Thoracic aorta (tissue), 2 donors: ENCODE measurements around the gene ENDOD1. TPM values are rescaled to one million over a fixed set of nuclear protein-coding genes. Genes with fewer than 3 reads are reported as not detected.
"Not testable (repeated sequence)": the region's sequence is repeated elsewhere in the genome, so short reads cannot be mapped to it uniquely, and the experiment has no call there.

Source experiments
- ATAC-seq: fragments of 150-250 bp; one replicate; pipeline ENCODE4 v1.8.0; 2017; ENCODE audit warnings: low read depth; ENCODE audit not compliant: insufficient number of reproducible peaks, low FRiP score
- DNase-seq: peaks from one replicate; pipeline ENCODE4 v3.0.0-alpha.2; 2020; ENCODE audit warnings: low spot score
- H3K27ac ChIP-seq, 2 donors: fragments of 200-600 bp; sonication (generic); 1 replicate in 1 of 2; 2 replicates in 1 of 2; pipeline ENCODE4 v1.5.1; 2016; ENCODE audit warnings: mild to moderate bottlenecking in 2 of 2, moderate library complexity in 2 of 2
- H3K27me3 ChIP-seq: fragments of 200-600 bp; sonication (generic); replicated peaks from 2 replicates; pipeline ENCODE4 v1.6.0; 2016; ENCODE audit warnings: mild to moderate bottlenecking; ENCODE audit not compliant: insufficient read depth
- H3K36me3 ChIP-seq: fragments of 200-600 bp; sonication (generic); one replicate; pipeline ENCODE4 v1.5.1; 2016
- H3K4me1 ChIP-seq, 2 donors: fragments of 200-600 bp; sonication (generic); 1 replicate in 1 of 2; 2 replicates in 1 of 2; pipeline versions ENCODE4 v1.5.1 to v1.6.0; 2016; ENCODE audit warnings: low read depth in 2 of 2, mild to moderate bottlenecking in 1 of 2; ENCODE audit not compliant: control insufficient read depth in 1 of 2
- H3K4me3 ChIP-seq: fragments of 200-600 bp; sonication (generic); 2 replicates; pipeline ENCODE4 v1.5.1; 2016; ENCODE audit warnings: mild to moderate bottlenecking
- H3K9me3 ChIP-seq: fragments of 200-600 bp; sonication (generic); 2 replicates; pipeline ENCODE4 v1.5.1; 2016
- total RNA-seq, 2 donors: library from RNA; depleted of rRNA; stranded (reverse); fragments of >200 nt; gene quantifications; one replicate each; pipeline versions ENCODE4 v1.1.0 to v1.2.3, GENCODE V29; 2016
- TF ChIP-seq, protein P1 (sequence below): fragments of 200-600 bp; sonication (generic); IDR thresholded peaks from one replicate; pipeline ENCODE4 v1.5.1; 2019; ENCODE audit warnings: antibody characterized with exemption

Gene ENDOD1, protein sequence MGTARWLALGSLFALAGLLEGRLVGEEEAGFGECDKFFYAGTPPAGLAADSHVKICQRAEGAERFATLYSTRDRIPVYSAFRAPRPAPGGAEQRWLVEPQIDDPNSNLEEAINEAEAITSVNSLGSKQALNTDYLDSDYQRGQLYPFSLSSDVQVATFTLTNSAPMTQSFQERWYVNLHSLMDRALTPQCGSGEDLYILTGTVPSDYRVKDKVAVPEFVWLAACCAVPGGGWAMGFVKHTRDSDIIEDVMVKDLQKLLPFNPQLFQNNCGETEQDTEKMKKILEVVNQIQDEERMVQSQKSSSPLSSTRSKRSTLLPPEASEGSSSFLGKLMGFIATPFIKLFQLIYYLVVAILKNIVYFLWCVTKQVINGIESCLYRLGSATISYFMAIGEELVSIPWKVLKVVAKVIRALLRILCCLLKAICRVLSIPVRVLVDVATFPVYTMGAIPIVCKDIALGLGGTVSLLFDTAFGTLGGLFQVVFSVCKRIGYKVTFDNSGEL
- total RNA-seq, result 100 to 1,000 TPM in 1 of 2 donors, 10 to 100 TPM in 1; 86.9 to 155 TPM

DNA sequence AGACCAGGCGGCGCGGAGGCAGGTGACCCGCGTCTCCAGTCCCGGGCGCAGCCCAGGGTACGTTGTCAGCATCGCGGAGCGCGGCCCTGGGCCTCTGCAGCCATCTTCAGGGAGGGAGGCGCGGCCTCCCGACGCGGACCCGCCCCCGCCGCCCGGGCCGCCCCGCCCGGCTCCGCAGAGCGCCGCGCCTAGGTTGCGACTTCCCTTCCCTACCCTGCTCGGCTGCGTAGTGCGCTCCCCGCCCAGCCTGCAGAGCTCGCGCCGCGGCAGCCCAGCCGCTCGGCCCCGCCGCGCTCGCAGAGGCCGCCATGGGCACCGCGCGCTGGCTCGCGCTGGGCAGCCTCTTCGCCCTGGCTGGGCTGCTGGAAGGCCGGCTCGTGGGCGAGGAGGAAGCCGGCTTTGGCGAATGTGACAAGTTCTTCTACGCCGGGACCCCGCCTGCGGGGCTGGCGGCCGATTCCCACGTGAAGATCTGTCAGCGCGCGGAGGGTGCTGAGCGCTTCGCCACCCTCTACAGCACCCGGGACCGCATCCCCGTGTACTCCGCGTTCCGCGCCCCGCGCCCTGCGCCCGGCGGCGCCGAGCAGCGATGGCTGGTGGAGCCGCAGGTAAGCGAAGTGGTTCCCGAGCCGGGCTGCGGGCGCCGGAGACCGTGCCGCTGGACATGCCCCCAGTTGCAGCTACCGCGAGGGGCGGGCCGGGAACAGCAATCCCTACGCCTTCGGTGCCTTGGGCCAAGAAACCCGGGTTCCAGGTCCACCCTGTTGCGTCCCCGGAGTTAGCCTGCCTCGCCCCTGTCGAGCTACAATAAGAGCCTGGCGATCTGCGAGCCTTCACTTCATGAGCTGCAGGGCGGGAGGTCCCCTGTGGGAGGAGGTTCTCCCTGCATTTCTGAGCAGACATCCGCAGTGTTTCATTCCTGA lies at the start of gene ENDOD1:
ENDOD1 (plus strand) TSS at position 227 of the 923 bp plus-strand sequence; CDS start at position 309, 82 bp downstream.
- Histone ChIP-seq H3K36me3 (no peaks in the 10 kb centered on the region), H3K27ac (peak within 1 kb of the TSS; percentile 86 to 93), H3K9me3 (no peaks in the 10 kb centered on the region), H3K27me3 (no peaks in the 10 kb centered on the region), H3K4me3 (peak within 1 kb of the TSS; percentile 83), H3K4me1 (peaks cover 25 to 40% of the 10 kb centered on the region in 2 donors)
- DNase-seq, result no peak
- peak; percentile 73 for ATAC-seq
- TF ChIP-seq, protein P1, sequence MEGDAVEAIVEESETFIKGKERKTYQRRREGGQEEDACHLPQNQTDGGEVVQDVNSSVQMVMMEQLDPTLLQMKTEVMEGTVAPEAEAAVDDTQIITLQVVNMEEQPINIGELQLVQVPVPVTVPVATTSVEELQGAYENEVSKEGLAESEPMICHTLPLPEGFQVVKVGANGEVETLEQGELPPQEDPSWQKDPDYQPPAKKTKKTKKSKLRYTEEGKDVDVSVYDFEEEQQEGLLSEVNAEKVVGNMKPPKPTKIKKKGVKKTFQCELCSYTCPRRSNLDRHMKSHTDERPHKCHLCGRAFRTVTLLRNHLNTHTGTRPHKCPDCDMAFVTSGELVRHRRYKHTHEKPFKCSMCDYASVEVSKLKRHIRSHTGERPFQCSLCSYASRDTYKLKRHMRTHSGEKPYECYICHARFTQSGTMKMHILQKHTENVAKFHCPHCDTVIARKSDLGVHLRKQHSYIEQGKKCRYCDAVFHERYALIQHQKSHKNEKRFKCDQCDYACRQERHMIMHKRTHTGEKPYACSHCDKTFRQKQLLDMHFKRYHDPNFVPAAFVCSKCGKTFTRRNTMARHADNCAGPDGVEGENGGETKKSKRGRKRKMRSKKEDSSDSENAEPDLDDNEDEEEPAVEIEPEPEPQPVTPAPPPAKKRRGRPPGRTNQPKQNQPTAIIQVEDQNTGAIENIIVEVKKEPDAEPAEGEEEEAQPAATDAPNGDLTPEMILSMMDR, result no peak

DNA sequence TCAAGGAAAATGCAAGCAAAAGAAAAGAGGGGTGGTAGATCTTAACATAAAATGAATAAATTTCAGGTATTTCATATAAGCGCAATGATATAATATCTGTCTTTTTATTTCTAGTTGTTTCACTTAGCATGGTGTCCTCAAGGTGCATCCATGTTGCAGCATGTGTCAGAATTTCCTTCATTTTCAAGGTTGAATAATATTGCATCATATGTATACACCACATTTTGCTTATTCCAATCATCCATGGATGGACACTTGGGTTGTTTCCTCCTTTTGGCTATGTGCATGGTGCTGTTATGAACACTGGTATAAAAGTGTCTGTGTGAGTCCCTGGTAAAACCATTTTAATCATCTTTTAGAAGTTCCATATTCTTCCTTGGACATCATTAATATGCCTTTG lies 47.4 kb upstream of the ENDOD1 start:
- no peak overlapping the region for H3K4me3 ChIP-seq
- ATAC-seq, result no peak
- H3K27ac ChIP-seq, result no peak overlapping the region
- H3K4me1 ChIP-seq, result no peaks in the 10 kb centered on the region
- no peaks in the 10 kb centered on the region for H3K36me3 ChIP-seq
- no peaks in the 10 kb centered on the region for H3K27me3 ChIP-seq
- no peak for DNase-seq
- TF ChIP-seq, protein P1, result no peak
- H3K9me3 ChIP-seq, result no peaks in the 10 kb centered on the region

DNA sequence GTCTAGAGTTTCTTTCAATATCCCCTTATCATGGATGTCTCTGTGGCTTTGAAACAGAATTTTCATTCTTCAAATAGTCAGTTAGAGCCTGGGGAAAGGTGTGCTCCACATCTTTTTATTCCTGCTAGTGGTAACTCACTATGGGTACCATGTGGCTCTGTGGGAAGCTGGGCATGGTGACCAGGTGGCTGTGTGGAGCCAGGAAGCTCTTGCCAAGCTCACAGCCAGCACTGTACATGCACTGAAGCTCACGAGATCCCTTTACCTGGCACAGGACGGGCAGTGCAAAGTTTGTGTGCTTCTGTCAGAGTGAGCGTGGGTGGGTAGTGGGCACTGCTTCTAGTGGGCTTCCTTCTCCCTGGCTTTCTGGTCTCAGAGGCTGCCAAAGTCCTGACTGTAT lies 46.7 kb upstream of the ENDOD1 start:
- H3K4me1 ChIP-seq, result no peaks in the 10 kb centered on the region
- H3K9me3 ChIP-seq, result no peaks in the 10 kb centered on the region
- no peaks in the 10 kb centered on the region for H3K36me3 ChIP-seq
- ATAC-seq (no peak), DNase-seq (no peak)
- H3K27ac ChIP-seq, result no peak overlapping the region
- no peak overlapping the region for H3K4me3 ChIP-seq
- no peaks in the 10 kb centered on the region for H3K27me3 ChIP-seq
- TF ChIP-seq, protein P1, result no peak

DNA sequence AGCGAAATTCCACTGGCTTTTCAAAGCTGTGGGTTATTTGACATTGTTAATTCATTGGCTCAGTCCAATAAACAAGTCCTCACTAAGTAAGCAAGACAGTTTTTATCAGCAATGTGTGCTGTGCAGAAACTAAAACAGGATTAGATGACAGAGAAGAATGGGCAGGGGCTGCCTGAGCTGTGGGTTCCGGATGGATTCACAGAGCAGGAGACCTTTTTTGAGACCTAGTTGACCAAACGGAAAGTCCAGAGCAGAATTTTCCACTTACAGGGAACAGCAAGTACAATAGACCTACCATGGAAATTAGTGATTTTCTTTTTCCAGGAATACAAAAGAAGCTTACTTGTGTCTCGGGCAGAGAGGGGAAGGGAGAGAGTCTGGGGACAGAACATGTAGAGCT lies 45.6 kb upstream of the ENDOD1 start:
- Histone ChIP-seq H3K9me3 (no peaks in the 10 kb centered on the region), H3K27ac (no peak overlapping the region), H3K27me3 (no peaks in the 10 kb centered on the region), H3K36me3 (no peaks in the 10 kb centered on the region), H3K4me3 (no peak overlapping the region), H3K4me1 (no peaks in the 10 kb centered on the region)
- ATAC-seq (no peak), DNase-seq (no peak)
- TF ChIP-seq, protein P1, result no peak

DNA sequence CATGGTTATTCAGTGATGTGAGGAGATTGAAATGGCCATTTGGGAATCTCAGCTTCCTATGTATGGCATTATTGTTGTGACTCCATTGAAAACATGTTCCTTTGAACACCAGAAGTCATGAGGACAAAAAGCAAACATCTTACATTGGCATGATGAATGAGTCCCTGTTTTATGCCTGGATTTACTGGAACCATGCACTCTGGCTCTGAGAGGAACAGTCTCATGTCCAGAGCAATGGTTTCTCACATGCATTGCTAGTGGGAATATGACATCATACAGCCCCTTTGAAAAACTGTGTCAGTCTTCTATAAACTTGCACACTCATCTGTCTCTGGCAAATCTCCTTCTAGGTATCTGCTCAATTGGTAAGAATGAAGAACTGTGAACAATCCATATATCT lies 43.8 kb upstream of the ENDOD1 start:
- Histone ChIP-seq H3K4me1 (no peaks in the 10 kb centered on the region), H3K9me3 (no peaks in the 10 kb centered on the region), H3K27me3 (no peaks in the 10 kb centered on the region), H3K27ac (no peak overlapping the region), H3K4me3 (no peak overlapping the region), H3K36me3 (no peaks in the 10 kb centered on the region)
- TF ChIP-seq, protein P1, result no peak
- DNase-seq (no peak), ATAC-seq (no peak)

DNA sequence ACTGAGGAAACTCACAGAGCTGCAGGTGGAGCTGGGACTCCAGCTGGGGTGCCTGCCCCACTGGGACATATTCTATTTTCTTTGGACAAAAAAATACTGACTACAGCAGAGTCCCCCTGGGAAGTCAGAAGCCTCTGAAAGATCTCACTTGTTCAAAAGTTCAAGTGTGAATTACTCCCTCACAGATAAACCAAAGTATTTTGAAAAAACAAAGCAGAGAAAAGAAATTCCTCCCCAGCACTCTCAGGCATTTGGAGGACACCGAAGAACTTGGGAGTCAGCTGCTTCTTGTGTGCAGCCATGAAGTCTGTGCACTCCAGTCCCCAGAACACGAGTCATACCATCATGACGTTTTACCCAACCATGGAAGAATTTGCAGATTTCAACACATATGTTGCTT lies 40.5 kb upstream of the ENDOD1 start, which contains the start of gene KDM4F:
KDM4F (plus strand) TSS at position 301 of the 400 bp plus-strand sequence.
- not testable (repeated sequence) for H3K27ac ChIP-seq, ATAC-seq, H3K4me1 ChIP-seq, H3K4me3 ChIP-seq, H3K9me3 ChIP-seq, H3K27me3 ChIP-seq, H3K36me3 ChIP-seq, DNase-seq
